T-helper 17 cell (primary cell): ENCODE measurements around the gene C20orf202. TPM values are rescaled to one million over a fixed set of nuclear protein-coding genes. Genes with fewer than 3 reads are reported as not detected.

Experiments used
- ATAC-seq: fragments of 150-1000 bp; cut with Tn5 transposase; 2 replicates; pipeline ENCODE4 v1.10.0; 2021; ENCODE audit warnings: mild to moderate bottlenecking, moderate library complexity
- DNase-seq, 3 donors: peaks; one replicate each; pipeline versions ENCODE4 v3.0.0 to v3.0.0-alpha.2; 2020 to 2021
- H3K9me3 ChIP-seq: one replicate; pipeline ENCODE4 v1.7.0; 2013; ENCODE audit warnings: low read length, mild to moderate bottlenecking; ENCODE audit not compliant: control insufficient read depth, poor library complexity, severe bottlenecking
- H3K27ac Mint-ChIP-seq: one replicate; pipeline ENCODE4 v1.8.0; 2022; ENCODE audit warnings: mild to moderate bottlenecking, moderate library complexity, mixed read lengths
- H3K27me3 Mint-ChIP-seq: one replicate; pipeline ENCODE4 v1.8.0; 2022; ENCODE audit warnings: mixed read lengths
- H3K36me3 Mint-ChIP-seq: one replicate; pipeline ENCODE4 v1.8.0; 2022; ENCODE audit warnings: low read depth, mixed read lengths
- H3K4me1 Mint-ChIP-seq: one replicate; pipeline ENCODE4 v1.8.0; 2022; ENCODE audit warnings: mild to moderate bottlenecking, mixed read lengths
- H3K4me3 Mint-ChIP-seq: one replicate; pipeline ENCODE4 v1.8.0; 2022; ENCODE audit warnings: mild to moderate bottlenecking, moderate library complexity, mixed read lengths
- total RNA-seq, 4 donors: library from RNA in 2 of 4; stranded (reverse) in 2 of 4; gene quantifications; one replicate each; pipeline ENCODE4 v1.2.3 and lab custom pipeline; 2022 to 2026

The C20orf202 gene
- total RNA-seq, 2 donors from 2014 or later: 0.22 to 0.68 TPM

- Mint-ChIP-seq H3K4me3 (no peak overlapping the region), H3K27ac (no peak overlapping the region), H3K36me3 (peaks cover 4% of the 10 kb centered on the region), H3K27me3 (peaks cover 21% of the 10 kb centered on the region), H3K4me1 (peaks cover 2% of the 10 kb centered on the region)
- no peaks in the 10 kb centered on the region for H3K9me3 ChIP-seq
- ATAC-seq (no peak), DNase-seq (no peak)
These were observed 49.2 kb downstream of the C20orf202 start for GRCh38 chr20:1252416-1252815.

DNA sequence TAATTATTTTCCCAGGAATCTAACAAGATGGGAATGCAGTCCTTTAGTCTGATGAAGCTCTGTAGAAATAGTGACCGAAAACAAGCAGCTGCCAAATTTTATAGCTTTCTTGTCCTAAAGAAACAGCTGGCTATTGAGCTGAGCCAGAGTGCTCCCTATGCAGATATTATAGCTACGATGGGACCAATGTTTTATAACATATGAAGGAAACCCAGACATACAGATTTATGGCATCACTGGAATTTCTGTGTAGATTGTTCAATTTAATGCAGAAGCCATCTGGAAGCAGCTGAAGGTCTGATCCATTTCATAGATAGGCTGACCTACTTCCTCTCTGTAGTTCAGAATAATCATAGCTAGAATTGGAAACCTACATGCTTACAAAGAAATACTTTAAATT is 51.0 kb downstream of the C20orf202 start:
- no peak overlapping the region for H3K4me3 Mint-ChIP-seq
- no peaks in the 10 kb centered on the region for H3K9me3 ChIP-seq
- peaks cover 2% of the 10 kb centered on the region for H3K4me1 Mint-ChIP-seq
- peaks cover 21% of the 10 kb centered on the region for H3K27me3 Mint-ChIP-seq
- DNase-seq (no peak), ATAC-seq (no peak)
- peaks cover 4% of the 10 kb centered on the region for H3K36me3 Mint-ChIP-seq
- no peak overlapping the region for H3K27ac Mint-ChIP-seq

GRCh38 chr20:1255675-1256074 is 52.4 kb downstream of the C20orf202 start:
- no peaks in the 10 kb centered on the region for H3K9me3 ChIP-seq
- Mint-ChIP-seq H3K4me1 (peaks cover 2% of the 10 kb centered on the region), H3K27ac (no peak overlapping the region), H3K36me3 (peaks cover 4% of the 10 kb centered on the region), H3K4me3 (no peak overlapping the region), H3K27me3 (peaks cover 21% of the 10 kb centered on the region)
- DNase-seq: no peak
- no peak for ATAC-seq

Other genes with a start within 250 kb of the C20orf202 start
- not detected for gene RSPO4, start 201.1 kb upstream of the C20orf202 start, total RNA-seq
- gene PSMF1, start 84.9 kb upstream of the C20orf202 start, total RNA-seq: 100 to 1,000 TPM in 1 of 2 donors, 10 to 100 TPM in 1; 97.6 to 114 TPM
- gene TMEM74B, start 18.5 kb upstream of the C20orf202 start, total RNA-seq: under 1 TPM in 1 of 2 donors, not detected in 1; 0.32 TPM
- gene RAD21L1, start 22.6 kb downstream of the C20orf202 start, total RNA-seq: not detected
- 1 to 10 TPM; 6.7 to 9.4 TPM for gene SNPH, start 62.8 kb downstream of the C20orf202 start, total RNA-seq
- gene SDCBP2, start 125.7 kb downstream of the C20orf202 start, total RNA-seq: 1 to 10 TPM; 1.2 to 2.3 TPM
- gene FKBP1A, start 189.6 kb downstream of the C20orf202 start, total RNA-seq: 100 to 1,000 TPM in 1 of 2 donors, 10 to 100 TPM in 1; 77.9 to 113 TPM